MCF 10A (cell line): ENCODE results near the gene FADS6. TPM values are rescaled to one million over a fixed set of nuclear protein-coding genes. Genes with fewer than 3 reads are reported as not detected.

Source experiments
- BruUV-seq: library from RNA; stranded (reverse); fragments of 400-500 nt; replicated peaks from 2 replicates; lab custom pipeline; 2021; lab: Mats Ljungman, UMichigan
- CTCF ChIA-PET: fragments of 300-600 bp; sonication (Branson Sonifier 250); formaldehyde crosslinking; extraction: SDS; loops from one replicate; lab custom pipeline; 2021; ENCODE audit warnings: antibody characterized with exemption, inconsistent platforms; lab: Yijun Ruan, JAX
- POLR2A ChIA-PET: fragments of 300-600, 350-650 bp; sonication (Branson Sonifier 250); formaldehyde crosslinking; extraction: SDS; loops from one replicate; lab custom pipeline; 2020; ENCODE audit warnings: antibody characterized with exemption, inconsistent platforms; lab: Yijun Ruan, JAX
- DNase-seq: peaks from one replicate; pipeline ENCODE4 v3.0.0-alpha.2; 2018; ENCODE audit not compliant: unreplicated experiment
- H3K27ac Mint-ChIP-seq: one replicate; pipeline ENCODE4 v1.8.0; 2022; ENCODE audit warnings: mild to moderate bottlenecking, low read depth, mixed read lengths; ENCODE audit not compliant: unreplicated experiment
- H3K27me3 Mint-ChIP-seq: one replicate; pipeline ENCODE4 v1.8.0; 2022; ENCODE audit warnings: mixed read lengths; ENCODE audit not compliant: insufficient read depth, unreplicated experiment
- H3K36me3 Mint-ChIP-seq: one replicate; pipeline ENCODE4 v1.8.0; 2022; ENCODE audit warnings: mild to moderate bottlenecking, moderate library complexity, mixed read lengths; ENCODE audit not compliant: insufficient read depth, unreplicated experiment
- H3K4me1 Mint-ChIP-seq: one replicate; pipeline ENCODE4 v1.8.0; 2022; ENCODE audit warnings: mixed read lengths; ENCODE audit not compliant: insufficient read depth, unreplicated experiment
- H3K4me3 Mint-ChIP-seq: one replicate; pipeline ENCODE4 v1.8.0; 2022; ENCODE audit warnings: mild to moderate bottlenecking, moderate library complexity, mixed read lengths; ENCODE audit not compliant: unreplicated experiment
- H3K9me3 Mint-ChIP-seq: one replicate; pipeline ENCODE4 v1.8.0; 2022; ENCODE audit warnings: mixed read lengths; ENCODE audit not compliant: unreplicated experiment
- intact Hi-C: fragments of 100-400 bp; cut with micrococcal nuclease; formaldehyde crosslinking; loops from 2 replicates; pipeline ENCODE4 v1.14.1; 2022
- total RNA-seq: library from RNA; stranded (reverse); gene quantifications from 2 replicates; pipeline ENCODE4 v1.2.3, GENCODE V29; 2022
- TF ChIP-seq, protein P1 (sequence below): fragments of 200-600 bp; IDR thresholded peaks from one replicate; pipeline ENCODE4 v1.8.0; 2022; ENCODE audit warnings: antibody characterized with exemption, mild to moderate bottlenecking; ENCODE audit not compliant: unreplicated experiment

Gene FADS6
- total RNA-seq, 1 experiment from 2014 or later, result not detected

- Mint-ChIP-seq H3K36me3 (no peaks in the 10 kb centered on the region), H3K27me3 (peaks cover 70% of the 10 kb centered on the region), H3K27ac (no peak overlapping the region), H3K4me1 (no peaks in the 10 kb centered on the region), H3K4me3 (no peak overlapping the region), H3K9me3 (no peaks in the 10 kb centered on the region)
- CTCF ChIA-PET, result interaction anchor here (0.7 to 1.1 kb wide), 4 partner anchors 10 to 113 kb away, joined by 3 to 4 read pairs (median 3); no protein-coding TSS in a partner anchor
- POLR2A ChIA-PET, result interaction anchor here (0.6 to 1.2 kb wide), 2 partner anchors 113 to 189 kb away, joined by 3 to 7 read pairs; no protein-coding TSS in a partner anchor
- TF ChIP-seq, protein P1, sequence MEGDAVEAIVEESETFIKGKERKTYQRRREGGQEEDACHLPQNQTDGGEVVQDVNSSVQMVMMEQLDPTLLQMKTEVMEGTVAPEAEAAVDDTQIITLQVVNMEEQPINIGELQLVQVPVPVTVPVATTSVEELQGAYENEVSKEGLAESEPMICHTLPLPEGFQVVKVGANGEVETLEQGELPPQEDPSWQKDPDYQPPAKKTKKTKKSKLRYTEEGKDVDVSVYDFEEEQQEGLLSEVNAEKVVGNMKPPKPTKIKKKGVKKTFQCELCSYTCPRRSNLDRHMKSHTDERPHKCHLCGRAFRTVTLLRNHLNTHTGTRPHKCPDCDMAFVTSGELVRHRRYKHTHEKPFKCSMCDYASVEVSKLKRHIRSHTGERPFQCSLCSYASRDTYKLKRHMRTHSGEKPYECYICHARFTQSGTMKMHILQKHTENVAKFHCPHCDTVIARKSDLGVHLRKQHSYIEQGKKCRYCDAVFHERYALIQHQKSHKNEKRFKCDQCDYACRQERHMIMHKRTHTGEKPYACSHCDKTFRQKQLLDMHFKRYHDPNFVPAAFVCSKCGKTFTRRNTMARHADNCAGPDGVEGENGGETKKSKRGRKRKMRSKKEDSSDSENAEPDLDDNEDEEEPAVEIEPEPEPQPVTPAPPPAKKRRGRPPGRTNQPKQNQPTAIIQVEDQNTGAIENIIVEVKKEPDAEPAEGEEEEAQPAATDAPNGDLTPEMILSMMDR, result no peak
- intact Hi-C loops, result no loop called here
- no TSS peak for BruUV-seq
- no peak for DNase-seq
Measured at GRCh38 chr17:74858672-74859458, 34.6 kb downstream of the FADS6 start.

DNA sequence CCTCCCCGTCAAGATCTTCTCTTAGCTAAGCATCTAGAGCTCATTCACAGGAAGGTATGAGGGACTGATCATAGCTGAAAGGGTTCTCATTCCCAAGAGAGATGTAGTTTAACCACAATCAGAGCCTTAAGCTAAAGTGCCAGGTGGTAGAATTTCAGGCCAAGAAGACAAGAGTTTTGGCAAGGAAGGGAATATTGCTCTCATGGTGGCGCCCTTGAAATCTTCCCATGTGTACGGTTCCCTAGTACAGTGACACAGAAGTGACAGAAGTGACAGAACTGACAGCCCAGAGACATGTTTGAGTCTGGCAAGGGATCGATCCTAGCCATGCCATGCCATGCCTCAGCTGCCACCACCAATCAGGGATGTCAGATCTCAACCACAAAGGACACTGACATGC lies 36.2 kb downstream of the FADS6 start:
- ChIA-PET POLR2A (interaction anchor here (1.0 to 1.2 kb wide), 3 partner anchors 16 to 64 kb away, joined by 3 read pairs; partner anchors contain the start of gene FDXR), CTCF (interaction anchor here (0.7 to 1.2 kb wide), 2 partner anchors 8 to 15 kb away, joined by 3 to 5 read pairs; no protein-coding TSS in a partner anchor)
- Mint-ChIP-seq H3K4me3 (no peak overlapping the region), H3K27me3 (peaks cover 76% of the 10 kb centered on the region), H3K9me3 (no peaks in the 10 kb centered on the region), H3K36me3 (no peaks in the 10 kb centered on the region), H3K4me1 (no peaks in the 10 kb centered on the region), H3K27ac (no peak overlapping the region)
- intact Hi-C loops, result no loop called here
- no TSS peak for BruUV-seq
- DNase-seq, result no peak
- TF ChIP-seq, protein P1, result no peak

DNA sequence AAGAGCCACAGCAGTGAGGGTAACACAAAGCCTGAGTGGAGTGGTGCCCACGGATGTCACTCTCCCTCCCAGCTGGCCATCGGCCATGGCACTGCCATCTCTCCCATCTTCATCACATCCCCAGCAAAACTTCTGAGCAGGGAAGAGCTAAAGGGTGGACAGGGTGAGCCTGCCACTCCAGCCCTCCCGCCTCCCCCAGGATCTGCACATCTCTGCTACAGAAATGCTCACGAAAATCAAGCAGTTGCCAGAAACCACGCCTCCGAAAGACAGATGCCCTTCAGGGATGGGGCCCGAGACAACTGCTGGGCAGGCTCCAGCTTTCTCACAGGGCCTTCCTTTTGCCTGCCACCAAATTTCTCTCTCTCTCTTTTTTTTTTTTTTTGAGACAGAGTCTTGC lies 37.3 kb downstream of the FADS6 start:
- no peak for DNase-seq
- BruUV-seq, result no TSS peak
- intact Hi-C loops, result no loop called here

More for the DNA sequence above, 37.3 kb downstream of the FADS6 start:
- ChIA-PET CTCF (interaction anchor here (0.7 to 2.7 kb wide), 3 partner anchors 8 to 200 kb away, joined by 3 to 8 read pairs (median 5); no protein-coding TSS in a partner anchor), POLR2A (interaction anchor here (1.0 to 1.2 kb wide), 4 partner anchors 17 to 111 kb away, joined by 3 to 4 read pairs (median 3); partner anchors contain the start of gene FDXR)
- Mint-ChIP-seq H3K4me3 (no peak overlapping the region), H3K36me3 (no peaks in the 10 kb centered on the region), H3K4me1 (no peaks in the 10 kb centered on the region), H3K9me3 (no peaks in the 10 kb centered on the region), H3K27me3 (peaks cover 81% of the 10 kb centered on the region), H3K27ac (no peak overlapping the region)
- TF ChIP-seq, protein P1, result no peak
